GM12864 (cell line): Measurements from ENCODE around the gene GSG1L.

Experiments used
- DNase-seq: peaks from one replicate; pipeline ENCODE4 v3.0.0-alpha.2; 2011; ENCODE audit warnings: low read depth
- H3K4me3 ChIP-seq: 2 replicates; pipeline ENCODE4 v1.5.1; 2011; ENCODE audit warnings: mild to moderate bottlenecking, low read depth, low read length, control low read depth
- CTCF ChIP-seq: IDR thresholded peaks from 2 replicates; pipeline ENCODE4 v1.5.1; 2011; ENCODE audit warnings: low read depth, mild to moderate bottlenecking, moderate library complexity, low read length, control low read depth, inconsistent platforms; ENCODE audit errors: missing control alignments

GSG1L gene

GRCh38 chr16:27759301-27759871 lies 304.1 kb downstream of the GSG1L start:
- DNase-seq = no peak
- TF ChIP-seq CTCF = no peak
- H3K4me3 ChIP-seq = no peak overlapping the region

DNA sequence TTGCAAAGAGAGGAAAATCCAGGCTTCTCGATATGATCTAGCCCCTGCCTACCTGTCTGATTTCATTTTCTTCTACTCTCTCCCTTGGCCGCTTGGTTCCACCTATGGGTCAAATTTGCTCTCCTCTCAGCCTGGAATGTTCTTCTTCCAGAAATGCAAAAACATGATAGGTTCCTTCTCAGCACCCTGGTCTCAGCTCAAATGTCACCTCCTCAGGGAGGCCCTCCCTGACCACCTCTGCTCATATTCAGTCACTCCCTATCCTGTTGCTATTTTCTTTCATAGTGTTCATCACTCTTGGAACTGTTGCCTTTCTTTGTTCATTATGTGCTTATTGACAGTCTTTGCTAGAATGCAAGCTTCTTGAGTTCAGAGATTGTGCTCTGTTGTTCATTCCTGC lies 305.0 kb downstream of the GSG1L start:
- H3K4me3 ChIP-seq = no peak overlapping the region
- TF ChIP-seq CTCF = no peak
- no peak for DNase-seq

DNA sequence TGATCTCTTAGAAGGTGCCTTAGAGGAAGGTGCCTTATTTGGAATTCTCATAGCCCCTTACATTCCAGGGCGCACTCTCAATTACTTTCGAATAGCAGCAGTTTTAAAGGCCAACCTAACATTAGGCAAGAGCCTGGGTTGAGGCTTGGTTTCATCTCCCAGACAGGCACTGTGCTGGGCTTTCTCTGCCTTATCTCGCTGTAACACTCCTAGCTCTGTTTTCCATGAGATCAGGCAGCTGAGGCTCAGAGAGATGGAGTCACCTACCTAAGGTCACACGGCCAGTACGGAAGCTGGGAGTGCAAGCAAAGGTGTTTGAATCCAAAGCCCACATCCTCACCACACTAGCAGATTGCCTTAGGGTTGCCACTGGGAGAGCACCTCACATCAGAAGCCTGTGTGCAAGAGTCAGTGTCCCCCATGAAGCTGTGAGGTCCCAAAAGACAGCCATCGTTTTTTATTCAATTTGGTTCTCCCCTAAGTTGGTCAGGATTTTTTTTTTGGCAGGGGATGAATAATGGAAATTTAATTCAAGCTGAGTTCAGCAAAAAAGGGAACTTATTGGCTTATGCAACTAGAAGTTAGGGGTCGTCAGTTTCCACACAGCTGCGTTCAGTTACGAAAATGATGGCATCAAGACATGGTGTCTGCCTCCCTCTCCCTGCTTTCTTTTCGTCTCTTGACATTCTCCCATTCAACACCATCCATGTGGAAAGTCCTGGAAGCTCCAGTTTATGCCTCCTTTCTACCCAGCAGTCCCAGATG lies 307.1 kb downstream of the GSG1L start:
- TF ChIP-seq CTCF = no peak
- no peak for DNase-seq
- H3K4me3 ChIP-seq = no peak overlapping the region

GRCh38 chr16:27754788-27755690 lies 308.5 kb downstream of the GSG1L start:
- no peak for TF ChIP-seq CTCF
- no peak for DNase-seq
- H3K4me3 ChIP-seq = no peak overlapping the region

DNA sequence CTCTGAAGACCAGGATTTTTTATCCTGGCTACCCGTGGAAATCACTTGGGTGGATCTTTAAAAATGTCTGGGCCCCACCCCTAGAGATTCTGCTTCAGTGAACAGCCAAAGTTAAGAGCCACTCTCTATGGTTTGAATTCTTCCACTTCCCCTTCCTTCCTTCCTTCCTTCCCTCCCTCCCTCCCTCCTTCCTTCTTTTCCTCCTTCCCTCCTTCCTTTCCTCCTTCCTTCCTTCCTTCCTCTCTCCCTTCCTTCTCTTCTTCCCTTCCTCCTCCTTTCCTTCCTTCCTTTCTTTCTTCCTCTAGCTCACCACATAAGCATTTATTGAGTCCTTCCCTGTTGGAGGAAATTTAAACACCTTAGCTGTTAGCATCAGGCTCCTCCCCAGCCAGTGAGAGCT lies 310.0 kb downstream of the GSG1L start:
- no peak overlapping the region for H3K4me3 ChIP-seq
- DNase-seq = no peak
- no peak for TF ChIP-seq CTCF

- TF ChIP-seq CTCF = no peak
- DNase-seq = no peak
- no peak overlapping the region for H3K4me3 ChIP-seq
Observed at GRCh38 chr16:27752241-27752640, 311.3 kb downstream of the GSG1L start.
